GM18505 (cell line): Measurements from ENCODE around the gene TMEM45B.
"Not testable (repeated sequence)": the region's sequence is repeated elsewhere in the genome, so short reads cannot be mapped to it uniquely, and the experiment has no call there.

Source experiments
- ATAC-seq: cut with Tn5 transposase; IDR thresholded peaks from one replicate; pipeline ENCODE4 v1.9.1; 2021; ENCODE audit not compliant: unreplicated experiment
- POLR2A ChIP-seq: IDR thresholded peaks from 4 replicates; pipeline ENCODE4 v1.6.1; 2011; ENCODE audit warnings: borderline replicate concordance; ENCODE audit not compliant: insufficient read depth, insufficient read length; ENCODE audit errors: extremely low read depth

The TMEM45B gene

DNA sequence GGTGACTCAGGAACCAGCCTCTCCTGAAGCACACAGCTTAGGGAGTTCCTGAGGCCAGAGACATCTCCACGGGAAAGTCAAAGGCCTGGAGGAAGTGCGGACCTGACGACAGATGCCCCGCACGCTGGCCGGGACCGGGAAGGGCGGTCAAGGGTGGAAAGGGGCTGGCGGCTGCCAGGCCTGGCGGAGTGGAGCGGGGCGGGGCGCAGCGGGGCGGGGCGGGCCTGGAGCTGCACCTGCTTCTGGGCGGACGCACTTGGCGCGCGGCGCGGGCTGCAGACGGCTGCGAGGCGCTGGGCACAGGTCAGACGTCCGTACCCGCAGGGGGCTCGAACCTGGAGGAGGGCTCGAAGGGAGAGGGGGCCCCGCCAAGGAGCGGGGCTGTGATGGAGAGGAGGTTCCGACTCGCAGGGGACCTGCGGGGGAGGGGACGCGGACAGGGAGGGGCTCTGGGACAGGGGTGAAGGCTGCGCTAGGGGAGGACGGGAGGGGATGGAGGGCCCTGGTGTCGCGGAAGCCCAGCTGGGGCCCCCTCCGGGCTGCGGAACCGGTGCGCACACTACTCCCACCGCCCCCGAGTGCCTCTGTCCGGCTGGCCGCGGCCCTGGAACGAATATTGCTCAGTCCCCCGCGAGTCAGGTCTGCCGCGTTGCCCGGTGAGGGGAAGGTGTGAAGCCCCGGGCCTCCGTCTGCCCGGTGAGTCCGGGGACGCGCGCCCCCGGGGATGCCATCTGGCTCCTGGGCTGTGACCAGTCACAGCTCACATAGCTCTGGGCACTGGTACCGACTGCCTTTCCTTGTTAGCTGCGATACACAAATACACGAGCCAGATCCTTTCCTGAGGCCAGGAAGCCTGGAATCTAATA is at the start of gene TMEM45B:
TSS of gene TMEM45B (plus strand) at position 253 of the 866 bp plus-strand sequence. CDS start 36,635 bp downstream, outside the sequence.
- TF ChIP-seq POLR2A, result no peak
- no peak for ATAC-seq

DNA sequence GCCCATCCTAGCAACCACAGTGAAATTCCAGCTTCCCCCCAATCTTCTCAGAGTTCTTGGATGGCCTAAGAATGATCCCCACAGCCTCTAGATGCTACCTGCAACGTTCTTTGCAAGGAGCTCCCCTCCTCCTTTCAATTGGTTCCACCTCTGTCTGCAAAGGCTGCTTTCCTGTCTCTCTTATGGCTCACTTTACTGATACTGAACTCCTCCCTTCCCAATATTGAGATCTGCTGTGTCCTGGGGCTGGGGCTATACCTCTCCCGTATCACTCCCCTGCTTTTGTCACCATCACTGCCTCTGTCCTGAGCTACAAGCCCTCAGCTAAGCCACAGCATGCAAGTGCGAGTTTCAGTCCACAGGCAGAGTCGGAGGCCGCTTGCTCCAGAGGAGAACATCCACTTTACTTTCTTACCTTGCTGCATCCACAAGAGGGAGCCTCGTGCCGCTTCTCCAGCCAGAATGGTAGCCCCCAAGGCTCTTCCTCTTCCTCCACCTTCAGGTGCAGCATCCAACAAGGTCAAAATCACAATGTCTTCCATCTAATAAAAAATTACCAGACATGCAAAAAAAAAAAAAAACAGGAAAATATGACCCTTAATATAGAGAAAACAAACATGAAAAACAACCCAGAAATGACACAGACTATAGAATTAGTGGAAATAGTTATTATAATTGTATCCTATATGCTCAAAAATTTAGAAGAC is 48.6 kb upstream of the TMEM45B start:
- no peak for TF ChIP-seq POLR2A
- ATAC-seq, result no peak

DNA sequence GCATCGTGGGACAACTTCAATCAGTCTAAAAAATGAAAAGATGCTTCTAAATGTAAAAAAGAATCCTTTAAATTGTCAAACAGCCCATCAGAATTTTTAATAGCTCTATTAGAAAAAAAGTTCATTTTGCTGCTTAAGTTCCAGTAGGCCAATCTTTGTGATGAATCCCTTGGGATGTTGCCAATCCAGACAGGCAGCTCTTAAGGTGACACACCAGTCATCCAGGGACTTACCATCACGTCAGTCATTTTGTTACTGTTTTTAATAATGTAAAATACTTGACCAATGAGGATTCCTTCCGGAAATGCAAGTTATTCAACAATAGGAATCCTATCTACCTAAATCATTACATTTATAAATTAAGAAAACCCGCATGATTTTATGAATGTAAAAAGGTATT is 47.8 kb upstream of the TMEM45B start:
- no peak for TF ChIP-seq POLR2A
- no peak for ATAC-seq

DNA sequence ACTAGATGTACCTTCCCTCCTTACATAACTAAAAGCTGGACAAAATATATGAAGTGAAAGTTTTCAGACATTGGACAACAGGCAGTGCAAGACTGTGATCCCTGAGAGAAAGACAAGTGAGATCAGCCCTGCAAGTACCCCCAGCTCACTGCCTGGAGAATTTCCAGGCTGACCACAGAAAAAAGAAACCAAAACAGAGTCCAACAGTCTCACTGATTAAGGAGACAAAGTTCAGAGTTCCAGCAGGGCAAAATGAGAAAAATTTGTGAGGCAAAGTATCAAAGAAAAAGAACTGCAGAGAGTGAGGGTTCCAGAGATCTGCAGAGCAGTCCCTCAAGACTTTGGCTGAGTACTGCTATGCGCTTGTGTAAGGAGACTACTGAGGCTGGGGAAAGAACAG is 47.3 kb upstream of the TMEM45B start:
- no peak for ATAC-seq

DNA sequence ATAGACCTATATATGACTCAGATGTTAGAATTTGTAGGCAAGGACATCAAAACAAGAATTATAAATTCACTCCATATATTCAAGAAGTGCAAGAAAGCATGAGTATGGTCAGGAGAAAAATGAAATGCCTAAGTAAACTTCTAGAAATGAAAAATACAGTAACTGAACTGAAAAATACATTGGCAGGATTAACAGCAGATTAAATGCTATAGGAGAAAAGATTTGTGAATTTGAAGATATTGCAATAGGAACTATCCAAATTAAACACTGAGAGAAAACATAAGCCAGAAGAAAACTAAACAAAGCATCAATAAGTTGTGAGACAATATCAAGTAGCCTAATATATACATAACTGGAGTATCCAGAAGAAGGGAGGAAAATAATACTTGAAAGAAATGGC is 46.6 kb upstream of the TMEM45B start:
- no peak for ATAC-seq
- TF ChIP-seq POLR2A, result no peak

More for the DNA sequence above, 47.3 kb upstream of the TMEM45B start:
- no peak for TF ChIP-seq POLR2A

DNA sequence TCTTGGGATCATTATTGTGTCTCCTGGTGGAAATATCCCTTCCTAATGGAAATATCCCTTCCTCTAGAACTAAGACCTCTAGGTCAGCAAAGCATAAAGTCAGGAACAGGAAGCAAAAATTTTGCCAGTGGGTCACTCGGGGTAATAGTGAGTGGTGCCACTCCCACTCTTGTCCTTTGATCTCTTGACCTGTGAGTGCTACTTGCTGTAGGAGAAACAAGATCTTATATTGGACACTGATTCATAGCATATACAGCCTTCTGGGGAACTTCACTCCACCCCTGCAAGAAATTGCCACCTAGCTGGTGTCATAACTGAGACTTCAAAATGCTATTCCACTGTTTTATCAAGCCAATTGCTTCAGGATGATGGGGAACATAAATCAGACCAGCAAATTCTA is 44.7 kb upstream of the TMEM45B start:
- TF ChIP-seq POLR2A, result no peak
- no peak for ATAC-seq

DNA sequence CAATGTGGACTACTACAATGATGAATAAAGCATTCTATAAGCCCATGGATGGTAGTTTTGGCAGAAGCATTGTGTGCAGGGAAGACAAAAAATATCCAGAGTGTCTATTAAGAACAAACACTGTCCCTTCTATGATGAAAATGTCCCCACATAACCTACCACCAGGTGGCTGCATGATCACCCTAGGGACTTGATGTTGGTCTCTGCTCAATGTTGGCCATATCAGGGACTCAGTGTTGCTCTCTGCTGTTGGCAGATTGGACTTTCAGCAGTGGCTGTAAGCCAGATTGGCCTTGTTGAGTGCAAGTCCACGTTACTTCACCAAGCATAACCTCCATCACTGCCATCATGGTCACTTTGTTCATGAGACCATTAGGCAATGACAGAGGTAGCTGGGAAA is 44.2 kb upstream of the TMEM45B start:
- ATAC-seq, result peak; percentile 55

DNA sequence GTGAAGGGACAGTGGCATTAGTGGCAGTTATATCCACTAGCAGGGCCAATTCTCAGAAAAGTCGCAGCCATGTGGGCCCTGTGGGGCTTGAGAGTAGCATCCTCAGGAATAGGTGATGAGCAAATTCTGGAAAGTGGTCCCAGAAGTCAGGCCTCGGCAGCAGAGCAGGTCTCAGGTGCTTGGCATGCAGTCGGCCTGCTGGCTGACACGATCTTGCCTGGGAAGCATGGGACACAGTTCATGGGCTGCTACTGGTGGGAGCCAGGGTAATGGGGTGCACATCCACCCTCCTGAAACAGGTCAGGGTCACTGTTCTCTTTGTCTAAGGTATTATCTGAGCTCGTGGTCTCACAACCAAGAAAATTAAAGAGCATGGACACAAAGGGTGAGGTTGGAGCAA is 36.8 kb upstream of the TMEM45B start:
- no peak for ATAC-seq
- TF ChIP-seq POLR2A, result no peak

DNA sequence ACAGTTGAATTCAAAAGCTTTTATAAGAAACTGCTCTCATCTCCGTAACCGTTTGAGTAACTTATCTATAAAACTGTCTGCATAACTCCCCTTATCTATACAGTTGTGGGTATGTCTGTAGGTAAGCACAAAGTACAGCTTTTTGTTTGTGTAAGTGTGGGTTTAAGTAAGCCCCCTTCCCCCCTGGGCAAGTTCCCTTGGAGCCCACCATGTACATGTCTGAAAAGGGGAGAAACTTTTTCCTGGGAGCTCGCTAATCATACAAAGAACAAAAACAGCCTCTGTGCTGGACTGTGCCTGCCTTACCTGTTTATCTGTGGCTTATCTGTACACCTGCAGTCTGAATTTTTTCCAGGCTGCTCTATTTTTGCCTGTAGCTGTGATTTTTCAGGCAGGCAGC is 36.3 kb upstream of the TMEM45B start:
- ATAC-seq, result no peak
- TF ChIP-seq POLR2A, result no peak

DNA sequence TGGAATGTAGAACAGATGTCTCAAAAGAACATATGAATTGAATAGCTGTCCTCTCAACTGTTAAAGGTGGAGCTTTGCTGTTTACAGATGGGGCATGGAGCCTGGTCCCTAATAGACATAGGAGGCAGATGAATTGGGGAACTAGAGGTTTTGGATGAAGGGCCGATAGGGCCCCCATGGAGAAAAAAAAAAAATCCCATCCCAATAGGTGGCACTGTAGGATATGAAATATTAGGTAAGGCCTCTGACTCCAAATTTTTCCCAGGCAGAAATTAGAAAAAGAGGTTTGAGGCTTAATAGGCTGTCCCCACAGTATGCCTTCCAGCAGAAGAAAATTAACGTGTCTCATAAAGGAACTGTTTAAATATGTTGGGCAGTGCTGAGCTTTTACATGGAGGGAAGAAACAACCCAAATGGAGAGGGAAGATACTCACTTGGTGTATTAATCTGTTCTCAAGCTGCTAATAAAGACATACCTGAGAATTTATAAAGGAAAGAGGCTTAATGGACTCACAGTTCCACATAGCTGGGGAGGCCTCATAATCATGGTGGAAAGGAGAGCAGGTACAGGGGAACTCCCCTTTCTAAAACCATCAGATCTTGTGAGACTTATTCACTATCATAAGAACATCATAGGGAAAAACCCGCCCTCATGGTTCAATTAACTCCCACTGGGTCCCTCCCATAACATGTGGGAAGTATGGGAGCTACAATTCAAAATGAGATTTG is 30.1 kb upstream of the TMEM45B start:
- no peak for TF ChIP-seq POLR2A
- ATAC-seq, result no peak

DNA sequence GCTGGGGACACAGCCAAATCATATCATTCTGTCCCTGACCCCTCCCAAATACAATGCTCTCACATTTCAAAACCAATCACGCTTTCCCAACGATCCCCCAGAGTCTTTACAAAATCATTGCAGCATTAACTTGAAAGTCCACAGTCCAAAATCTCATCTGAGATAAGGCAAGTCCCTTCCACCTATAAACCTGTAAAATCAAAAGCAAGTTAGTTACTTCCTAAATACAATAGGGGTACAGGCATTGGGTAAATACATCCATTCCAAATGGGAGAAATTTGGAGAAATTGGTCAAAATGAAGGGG is 29.6 kb upstream of the TMEM45B start:
- ATAC-seq, result not testable (repeated sequence)

DNA sequence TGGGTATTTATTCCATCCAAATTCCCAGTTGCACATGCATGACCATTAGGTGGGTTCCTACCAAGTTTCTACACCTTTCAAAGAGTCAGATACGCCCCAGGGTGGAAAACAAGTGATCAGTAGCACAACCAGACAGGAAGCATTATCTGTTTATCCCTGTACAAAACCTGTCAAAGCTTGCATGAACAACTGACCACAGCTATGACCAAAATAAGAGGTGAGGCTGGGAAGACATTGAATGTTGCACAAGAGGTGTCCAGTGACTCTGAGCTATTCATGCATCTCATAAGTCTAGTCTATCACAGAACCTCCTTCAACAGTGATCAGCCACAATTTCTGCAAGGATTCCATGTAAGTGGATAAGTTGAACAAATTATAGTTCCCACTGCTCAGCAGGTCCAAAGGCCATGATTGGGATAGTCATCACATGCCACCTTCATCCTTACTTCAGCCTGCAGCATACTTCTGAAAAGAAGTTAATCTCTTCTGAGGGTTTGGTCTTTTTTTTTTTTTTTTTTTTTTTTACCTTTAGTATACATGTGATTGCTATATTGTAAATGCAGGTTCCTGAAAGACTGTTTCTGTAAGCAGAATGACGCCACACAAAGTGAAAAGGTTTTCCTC is 28.0 kb upstream of the TMEM45B start:
- TF ChIP-seq POLR2A, result no peak
- ATAC-seq, result no peak

DNA sequence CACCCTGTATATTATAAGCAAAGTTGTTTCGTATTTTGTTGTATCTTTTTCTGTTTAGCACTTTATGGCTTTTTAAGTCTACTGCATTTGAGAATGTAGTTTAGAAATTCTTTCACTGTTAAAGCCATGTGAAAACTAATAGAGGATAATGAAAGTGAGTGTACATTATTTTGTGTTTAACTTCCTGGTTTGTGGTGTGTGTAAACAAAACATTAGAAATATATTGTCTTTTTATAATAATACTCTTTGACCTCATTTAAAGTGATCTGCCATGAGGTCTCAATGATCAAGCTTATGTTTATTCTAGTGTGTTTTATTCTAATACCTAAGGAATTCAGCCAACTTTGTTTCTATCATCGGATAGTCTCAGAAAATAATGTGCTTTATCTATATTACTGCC is 27.4 kb upstream of the TMEM45B start:
- ATAC-seq, result no peak
- TF ChIP-seq POLR2A, result no peak

DNA sequence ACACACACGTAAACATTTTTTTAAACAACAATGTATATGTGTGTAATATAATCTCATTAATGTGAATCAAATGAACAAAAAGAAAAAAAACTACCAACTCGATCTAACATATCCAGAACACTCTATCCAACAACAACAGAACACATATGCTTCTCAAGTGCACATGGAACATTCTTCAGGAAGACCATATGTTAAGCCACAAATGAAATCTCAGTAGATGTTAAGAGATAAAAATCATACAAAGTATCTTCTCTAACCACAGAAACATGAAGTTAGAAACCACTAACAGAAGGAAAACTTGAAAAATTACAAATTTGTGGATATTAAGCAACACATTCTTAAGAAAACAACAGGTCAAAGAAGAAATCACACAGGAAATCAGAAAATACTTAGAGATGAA is 25.5 kb upstream of the TMEM45B start:
- TF ChIP-seq POLR2A, result no peak

DNA sequence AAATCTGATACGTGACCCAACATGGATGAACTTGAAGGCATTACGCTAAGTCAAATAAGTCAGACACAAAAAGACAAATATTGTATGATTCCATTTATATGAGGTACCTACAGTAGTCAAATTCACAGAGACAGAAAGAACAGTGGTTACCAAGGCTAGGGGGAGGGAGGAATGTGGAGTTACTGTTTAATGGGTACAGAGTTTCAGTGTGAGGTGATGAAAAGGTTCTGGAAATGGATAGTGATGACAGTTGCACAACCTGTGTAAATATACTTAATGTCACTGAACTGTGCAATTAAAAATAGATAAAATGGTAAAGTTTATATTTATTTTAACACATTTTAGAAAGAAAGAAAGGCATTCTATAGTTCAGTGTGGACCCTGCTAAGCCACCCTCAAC is 24.1 kb upstream of the TMEM45B start:
- no peak for ATAC-seq
- TF ChIP-seq POLR2A, result no peak

More for the DNA sequence above, 25.5 kb upstream of the TMEM45B start:
- ATAC-seq, result no peak
